Central memory CD8-positive, alpha-beta T cell (primary cell): Measurements from ENCODE around the gene CTIF.

Source experiments
- ATAC-seq: fragments of 150-1000 bp; cut with Tn5 transposase; replicated peaks from 2 replicates; pipeline ENCODE4 v1.10.0; 2022; ENCODE audit warnings: mild to moderate bottlenecking, moderate FRiP score, moderate number of reproducible peaks; ENCODE audit not compliant: poor library complexity, severe bottlenecking; ENCODE audit errors: extremely low read depth
- DNase-seq, 2 donors: peaks; one replicate each; pipeline ENCODE4 v3.0.0; 2021; ENCODE audit warnings: low spot score in 2 of 2
- H3K27ac Mint-ChIP-seq: one replicate; pipeline ENCODE4 v1.8.0; 2022; ENCODE audit warnings: low read depth, mild to moderate bottlenecking, moderate library complexity, mixed read lengths
- H3K27me3 Mint-ChIP-seq: one replicate; pipeline ENCODE4 v1.8.0; 2022; ENCODE audit warnings: mixed read lengths
- H3K36me3 Mint-ChIP-seq: one replicate; pipeline ENCODE4 v1.8.0; 2022; ENCODE audit warnings: mild to moderate bottlenecking, moderate library complexity, mixed read lengths; ENCODE audit not compliant: insufficient read depth
- H3K4me1 Mint-ChIP-seq: one replicate; pipeline ENCODE4 v1.8.0; 2022; ENCODE audit warnings: mixed read lengths
- H3K4me3 Mint-ChIP-seq: one replicate; pipeline ENCODE4 v1.8.0; 2022; ENCODE audit warnings: mild to moderate bottlenecking, moderate library complexity, mixed read lengths
- H3K9me3 Mint-ChIP-seq: one replicate; pipeline ENCODE4 v1.8.0; 2022; ENCODE audit warnings: mixed read lengths

Gene CTIF

GRCh38 chr18:48892146-48892855, 353.5 kb downstream of the CTIF start:
- DNase-seq, result no peak
- Mint-ChIP-seq H3K36me3 (peaks cover 3% of the 10 kb centered on the region), H3K4me3 (no peak overlapping the region), H3K4me1 (peaks cover 25% of the 10 kb centered on the region), H3K27ac (no peak overlapping the region), H3K9me3 (no peaks in the 10 kb centered on the region), H3K27me3 (no peaks in the 10 kb centered on the region)
- no peak for ATAC-seq

GRCh38 chr18:48893061-48893607, 354.3 kb downstream of the CTIF start:
- Mint-ChIP-seq H3K9me3 (no peaks in the 10 kb centered on the region), H3K27me3 (no peaks in the 10 kb centered on the region), H3K27ac (no peak overlapping the region), H3K4me1 (peaks cover 25% of the 10 kb centered on the region), H3K36me3 (peaks cover 3% of the 10 kb centered on the region), H3K4me3 (no peak overlapping the region)
- no peak for ATAC-seq
- DNase-seq, result no peak

GRCh38 chr18:48893608-48894600, 355.1 kb downstream of the CTIF start:
- H3K36me3 Mint-ChIP-seq, result peaks cover 3% of the 10 kb centered on the region
- H3K4me1 Mint-ChIP-seq, result peaks cover 25% of the 10 kb centered on the region
- no peaks in the 10 kb centered on the region for H3K27me3 Mint-ChIP-seq
- H3K9me3 Mint-ChIP-seq, result no peaks in the 10 kb centered on the region
- H3K27ac Mint-ChIP-seq, result no peak overlapping the region
- no peak for ATAC-seq
- H3K4me3 Mint-ChIP-seq, result no peak overlapping the region
- no peak for DNase-seq

GRCh38 chr18:48894799-48895346, 356.0 kb downstream of the CTIF start:
- Mint-ChIP-seq H3K4me3 (no peak overlapping the region), H3K4me1 (peaks cover 24% of the 10 kb centered on the region), H3K27ac (peak overlapping the region; percentile 68), H3K9me3 (no peaks in the 10 kb centered on the region), H3K27me3 (no peaks in the 10 kb centered on the region), H3K36me3 (peaks cover 3% of the 10 kb centered on the region)
- ATAC-seq (no peak), DNase-seq (no peak)

GRCh38 chr18:48896326-48896874, 357.6 kb downstream of the CTIF start:
- Mint-ChIP-seq H3K9me3 (no peaks in the 10 kb centered on the region), H3K27me3 (no peaks in the 10 kb centered on the region), H3K27ac (peak overlapping the region; percentile 53), H3K4me3 (no peak overlapping the region), H3K4me1 (peaks cover 26% of the 10 kb centered on the region), H3K36me3 (no peaks in the 10 kb centered on the region)
- DNase-seq (no peak), ATAC-seq (no peak)

GRCh38 chr18:48896875-48897511, 358.2 kb downstream of the CTIF start:
- Mint-ChIP-seq H3K27me3 (no peaks in the 10 kb centered on the region), H3K4me1 (peaks cover 26% of the 10 kb centered on the region), H3K36me3 (no peaks in the 10 kb centered on the region), H3K9me3 (no peaks in the 10 kb centered on the region), H3K27ac (peak overlapping the region; percentile 53), H3K4me3 (no peak overlapping the region)
- peak; percentile 71 for ATAC-seq
- no peak for DNase-seq

GRCh38 chr18:48897531-48897930, 358.7 kb downstream of the CTIF start:
- H3K9me3 Mint-ChIP-seq, result no peaks in the 10 kb centered on the region
- H3K36me3 Mint-ChIP-seq, result no peaks in the 10 kb centered on the region
- ATAC-seq (no peak), DNase-seq (no peak)
- no peak overlapping the region for H3K4me3 Mint-ChIP-seq
- H3K4me1 Mint-ChIP-seq, result peaks cover 26% of the 10 kb centered on the region
- no peak overlapping the region for H3K27ac Mint-ChIP-seq
- no peaks in the 10 kb centered on the region for H3K27me3 Mint-ChIP-seq

- ATAC-seq, result no peak
- Mint-ChIP-seq H3K4me3 (no peak overlapping the region), H3K27me3 (no peaks in the 10 kb centered on the region), H3K36me3 (no peaks in the 10 kb centered on the region), H3K4me1 (peaks cover 26% of the 10 kb centered on the region), H3K27ac (no peak overlapping the region), H3K9me3 (no peaks in the 10 kb centered on the region)
- no peak for DNase-seq
Observed at GRCh38 chr18:48898521-48898920, 359.7 kb downstream of the CTIF start.

GRCh38 chr18:48899558-48900174, 360.8 kb downstream of the CTIF start:
- ATAC-seq, result no peak
- no peaks in the 10 kb centered on the region for H3K36me3 Mint-ChIP-seq

GRCh38 chr18:48900469-48900868, 361.6 kb downstream of the CTIF start:
- peaks cover 21% of the 10 kb centered on the region for H3K4me1 Mint-ChIP-seq
- no peak overlapping the region for H3K27ac Mint-ChIP-seq
- H3K36me3 Mint-ChIP-seq, result no peaks in the 10 kb centered on the region
- peaks cover 6% of the 10 kb centered on the region for H3K9me3 Mint-ChIP-seq
- no peaks in the 10 kb centered on the region for H3K27me3 Mint-ChIP-seq
- DNase-seq (no peak), ATAC-seq (no peak)
- H3K4me3 Mint-ChIP-seq, result no peak overlapping the region

More at GRCh38 chr18:48899558-48900174, 360.8 kb downstream of the CTIF start:
- H3K27me3 Mint-ChIP-seq, result no peaks in the 10 kb centered on the region
- peaks cover 26% of the 10 kb centered on the region for H3K4me1 Mint-ChIP-seq
- DNase-seq, result no peak
- peaks cover 6% of the 10 kb centered on the region for H3K9me3 Mint-ChIP-seq
- no peak overlapping the region for H3K27ac Mint-ChIP-seq
- no peak overlapping the region for H3K4me3 Mint-ChIP-seq

GRCh38 chr18:48901145-48902022, 362.6 kb downstream of the CTIF start:
- Mint-ChIP-seq H3K27me3 (no peaks in the 10 kb centered on the region), H3K36me3 (no peaks in the 10 kb centered on the region), H3K9me3 (peaks cover 6% of the 10 kb centered on the region), H3K4me3 (no peak overlapping the region), H3K27ac (no peak overlapping the region), H3K4me1 (peaks cover 15% of the 10 kb centered on the region)
- ATAC-seq (no peak), DNase-seq (no peak)
